Loucy (cell line): ENCODE results near the gene PLCL1.

Experiments
- H2AFZ ChIP-seq: fragments of 200-600 bp; sonication (generic); 2 replicates; pipeline ENCODE4 v1.6.0; 2016; ENCODE audit warnings: antibody characterized with exemption, mild to moderate bottlenecking, low read length, moderate library complexity
- H3F3A ChIP-seq: fragments of 200-600 bp; 2 replicates; pipeline ENCODE4 v1.6.0; 2016; ENCODE audit warnings: antibody characterized with exemption, low read depth, mild to moderate bottlenecking
- H3K27me3 ChIP-seq: fragments of 200-600 bp; sonication (generic); 2 replicates; pipeline ENCODE4 v1.6.1; 2014; ENCODE audit warnings: low read length, mild to moderate bottlenecking; ENCODE audit not compliant: insufficient read depth, poor library complexity, severe bottlenecking
- H3K36me3 ChIP-seq: fragments of 200-600 bp; sonication (generic); 2 replicates; pipeline ENCODE4 v1.6.1; 2016; ENCODE audit warnings: low read length; ENCODE audit not compliant: insufficient read depth
- H3K4me1 ChIP-seq: fragments of 200-600 bp; sonication (generic); 2 replicates; pipeline ENCODE4 v1.5.1; 2014; ENCODE audit warnings: low read length, mild to moderate bottlenecking; ENCODE audit not compliant: insufficient read depth, poor library complexity, severe bottlenecking
- H3K4me2 ChIP-seq: fragments of 200-600 bp; sonication (generic); 2 replicates; pipeline ENCODE4 v1.6.0; 2014; ENCODE audit warnings: antibody characterized with exemption, low read length, low read depth, mild to moderate bottlenecking; ENCODE audit not compliant: poor library complexity, severe bottlenecking
- H3K4me3 ChIP-seq: fragments of 200-600 bp; sonication (generic); 2 replicates; pipeline ENCODE4 v1.5.1; 2014; ENCODE audit warnings: low read length, mild to moderate bottlenecking, mixed read lengths; ENCODE audit not compliant: poor library complexity, severe bottlenecking
- H3K79me2 ChIP-seq: fragments of 200-600 bp; sonication (generic); 2 replicates; pipeline ENCODE4 v1.6.1; 2014; ENCODE audit warnings: low read length; ENCODE audit not compliant: insufficient read depth
- H3K9ac ChIP-seq: fragments of 200-600 bp; sonication (generic); 2 replicates; pipeline ENCODE4 v1.6.0; 2014; ENCODE audit warnings: mild to moderate bottlenecking, low read depth, low read length, moderate library complexity; ENCODE audit not compliant: poor library complexity, severe bottlenecking
- H3K9me2 ChIP-seq: fragments of 200-600 bp; sonication (generic); replicated peaks from 2 replicates; pipeline ENCODE4 v1.6.1; 2016; ENCODE audit warnings: low read depth, low read length, mixed read lengths
- H3K9me3 ChIP-seq: fragments of 200-600 bp; sonication (generic); 2 replicates; pipeline ENCODE4 v1.6.1; 2014; ENCODE audit warnings: mild to moderate bottlenecking, antibody characterized with exemption, low read length, low read depth; ENCODE audit not compliant: insufficient read depth
- H4K20me1 ChIP-seq: fragments of 200-600 bp; sonication (generic); 2 replicates; pipeline ENCODE4 v1.6.0; 2014; ENCODE audit warnings: antibody characterized with exemption, low read length, mild to moderate bottlenecking; ENCODE audit not compliant: insufficient read depth, poor library complexity, severe bottlenecking
- EZH2phosphoT487 ChIP-seq: fragments of 200-600 bp; IDR thresholded peaks from 2 replicates; pipeline ENCODE4 v1.6.1; 2018; ENCODE audit warnings: antibody characterized with exemption, mild to moderate bottlenecking, moderate library complexity, borderline replicate concordance
- TF ChIP-seq, protein P1 (sequence below): fragments of 200-600 bp; sonication (generic); conservative IDR thresholded peaks from 2 replicates; pipeline ENCODE4 v1.5.1; 2014; ENCODE audit warnings: mild to moderate bottlenecking, antibody characterized with exemption, low read length

Gene PLCL1

DNA sequence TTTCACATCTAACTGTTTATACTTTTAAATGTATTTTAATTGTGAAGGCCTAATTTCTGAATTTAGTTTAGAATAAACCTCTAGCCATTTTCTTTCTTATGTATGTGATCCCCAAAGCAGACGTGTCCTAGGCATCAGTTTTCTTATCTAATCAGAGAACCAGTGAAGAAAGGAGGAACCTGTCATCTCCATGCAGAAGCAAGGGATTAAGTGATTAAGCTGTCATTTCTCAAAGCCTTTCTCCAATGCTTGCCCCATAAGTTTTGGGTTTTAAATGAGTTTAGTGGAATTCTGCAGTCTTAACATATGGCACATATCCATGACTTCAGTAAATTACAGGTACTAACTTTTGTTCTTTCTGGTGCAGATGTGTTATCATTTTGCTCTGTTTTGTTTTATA lies 190.4 kb downstream of the PLCL1 start:
- Histone ChIP-seq H2AFZ (peak overlapping the region; percentile 61; the same call in 1 of the 2 replicates), H3K79me2 (no peaks in the 10 kb centered on the region), H3F3A (no peaks in the 10 kb centered on the region), H4K20me1 (no peaks in the 10 kb centered on the region), H3K9me3 (no peaks in the 10 kb centered on the region), H3K4me2 (no peak overlapping the region), H3K9ac (no peak overlapping the region), H3K4me1 (peaks cover 21% of the 10 kb centered on the region), H3K9me2 (no peaks in the 10 kb centered on the region), H3K4me3 (no peak overlapping the region), H3K27me3 (no peaks in the 10 kb centered on the region), H3K36me3 (no peaks in the 10 kb centered on the region)
- TF ChIP-seq, protein P1, sequence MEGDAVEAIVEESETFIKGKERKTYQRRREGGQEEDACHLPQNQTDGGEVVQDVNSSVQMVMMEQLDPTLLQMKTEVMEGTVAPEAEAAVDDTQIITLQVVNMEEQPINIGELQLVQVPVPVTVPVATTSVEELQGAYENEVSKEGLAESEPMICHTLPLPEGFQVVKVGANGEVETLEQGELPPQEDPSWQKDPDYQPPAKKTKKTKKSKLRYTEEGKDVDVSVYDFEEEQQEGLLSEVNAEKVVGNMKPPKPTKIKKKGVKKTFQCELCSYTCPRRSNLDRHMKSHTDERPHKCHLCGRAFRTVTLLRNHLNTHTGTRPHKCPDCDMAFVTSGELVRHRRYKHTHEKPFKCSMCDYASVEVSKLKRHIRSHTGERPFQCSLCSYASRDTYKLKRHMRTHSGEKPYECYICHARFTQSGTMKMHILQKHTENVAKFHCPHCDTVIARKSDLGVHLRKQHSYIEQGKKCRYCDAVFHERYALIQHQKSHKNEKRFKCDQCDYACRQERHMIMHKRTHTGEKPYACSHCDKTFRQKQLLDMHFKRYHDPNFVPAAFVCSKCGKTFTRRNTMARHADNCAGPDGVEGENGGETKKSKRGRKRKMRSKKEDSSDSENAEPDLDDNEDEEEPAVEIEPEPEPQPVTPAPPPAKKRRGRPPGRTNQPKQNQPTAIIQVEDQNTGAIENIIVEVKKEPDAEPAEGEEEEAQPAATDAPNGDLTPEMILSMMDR, result no peak
- no peak for TF ChIP-seq EZH2phosphoT487

DNA sequence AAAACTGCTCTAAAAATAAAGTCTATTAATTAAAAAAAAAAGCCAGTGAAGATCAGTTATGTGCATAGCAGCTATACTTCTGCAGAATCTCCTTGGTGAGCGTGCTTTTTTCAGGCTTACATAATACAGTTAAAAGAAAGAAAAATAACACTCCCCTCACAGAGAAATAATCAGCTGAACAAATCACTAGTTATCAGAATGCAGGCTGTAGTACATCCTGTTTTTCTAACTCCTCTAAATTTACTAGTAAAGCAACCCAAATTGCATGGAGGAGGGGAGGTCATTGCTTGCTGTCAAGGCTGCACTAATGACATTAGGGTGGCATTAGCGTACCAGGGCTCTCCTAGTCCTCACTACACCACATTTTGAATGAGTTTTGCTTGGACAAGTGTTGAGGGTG lies 192.2 kb downstream of the PLCL1 start:
- Histone ChIP-seq H3K4me2 (no peak overlapping the region), H4K20me1 (no peaks in the 10 kb centered on the region), H3K4me3 (no peak overlapping the region), H3K4me1 (peaks cover 21% of the 10 kb centered on the region), H2AFZ (no peak overlapping the region), H3K9ac (no peak overlapping the region), H3F3A (no peaks in the 10 kb centered on the region), H3K36me3 (no peaks in the 10 kb centered on the region), H3K27me3 (no peaks in the 10 kb centered on the region), H3K9me2 (no peaks in the 10 kb centered on the region), H3K9me3 (no peaks in the 10 kb centered on the region), H3K79me2 (no peaks in the 10 kb centered on the region)
- TF ChIP-seq EZH2phosphoT487, result no peak
- TF ChIP-seq, protein P1, result no peak

DNA sequence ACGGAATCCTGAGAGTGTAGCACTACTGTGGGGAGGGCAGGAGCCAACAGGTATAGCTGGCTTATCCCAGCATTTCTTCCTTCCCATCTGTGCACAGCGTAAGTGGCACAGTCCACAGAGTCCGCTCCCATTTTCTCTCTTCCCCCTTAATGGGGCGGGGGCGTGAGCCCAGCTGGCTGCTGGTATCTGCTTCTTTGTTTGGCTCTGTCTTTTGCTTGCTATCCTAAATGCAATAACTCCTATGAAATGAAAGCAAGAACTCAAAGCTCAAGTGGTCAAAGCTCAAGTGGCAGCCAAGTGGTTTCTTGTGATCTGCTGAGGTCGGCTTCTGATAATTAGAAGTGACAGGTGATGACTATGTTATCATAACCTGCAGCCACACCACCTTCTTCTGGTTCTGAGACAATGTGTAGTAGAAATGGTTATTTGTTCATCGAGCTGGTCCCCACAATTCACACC lies 192.7 kb downstream of the PLCL1 start:
- H3K9me2 ChIP-seq, result no peaks in the 10 kb centered on the region

More for the DNA sequence above, 192.7 kb downstream of the PLCL1 start:
- no peaks in the 10 kb centered on the region for H4K20me1 ChIP-seq
- no peaks in the 10 kb centered on the region for H3K9me3 ChIP-seq
- no peaks in the 10 kb centered on the region for H3F3A ChIP-seq
- TF ChIP-seq EZH2phosphoT487, result no peak
- TF ChIP-seq, protein P1, result no peak
- H3K9ac ChIP-seq, result no peak overlapping the region
- H3K36me3 ChIP-seq, result no peaks in the 10 kb centered on the region
- no peaks in the 10 kb centered on the region for H3K79me2 ChIP-seq
- no peaks in the 10 kb centered on the region for H3K27me3 ChIP-seq
- no peak overlapping the region for H3K4me3 ChIP-seq
- 0 out of 2 replicates have a peak overlapping the region, but pooled peaks have one; percentile 32 for H2AFZ ChIP-seq
- peaks cover 21% of the 10 kb centered on the region for H3K4me1 ChIP-seq
- no peak overlapping the region for H3K4me2 ChIP-seq
